NCI-H2227 treated with DMSO at 0.1 percent for 48 hours (cell line): ENCODE data around the gene ARID4B.

Experiments
- DNase-seq: peaks from one replicate; lab custom pipeline; 2025; lab: John Stamatoyannopoulos, UW

ARID4B gene

GRCh38 chr1:235128456-235129328 lies 199.3 kb downstream of the ARID4B start, which contains the start of gene TOMM20:
TOMM20 (minus strand) TSS chr1:235128837; CDS start chr1:235128715, 122 bp downstream.
- peak; percentile 98 for DNase-seq

- DNase-seq, result no peak
Observed at GRCh38 chr1:235127732-235128455, 200.1 kb downstream of the ARID4B start.

GRCh38 chr1:235127203-235127602 lies 200.8 kb downstream of the ARID4B start:
- DNase-seq, result no peak

GRCh38 chr1:235124665-235125064 lies 203.3 kb downstream of the ARID4B start:
- DNase-seq, result no peak

GRCh38 chr1:235124111-235124510 lies 203.9 kb downstream of the ARID4B start:
- DNase-seq, result no peak

- no peak for DNase-seq
Observed at GRCh38 chr1:235122348-235122747, 205.6 kb downstream of the ARID4B start.
